Mucosa of descending colon (tissue), 3 donors: ENCODE measurements around the gene RUNX3. TPM values are rescaled to one million over a fixed set of nuclear protein-coding genes. Genes with fewer than 3 reads are reported as not detected.

ENCODE experiments used
- ATAC-seq: fragments of 200-7000 bp; cut with Tn5 transposase; one replicate; pipeline ENCODE4 v1.9.1; 2020; ENCODE audit warnings: mild to moderate bottlenecking, moderate library complexity
- DNase-seq, 3 donors: peaks; one replicate each; pipeline ENCODE4 v3.0.0-alpha.2; 2020
- H3K36me3 ChIP-seq: fragments of 200-600 bp; one replicate; pipeline ENCODE4 v1.8.0; 2021; ENCODE audit warnings: low read depth, mild to moderate bottlenecking
- H3K4me1 ChIP-seq: fragments of 200-600 bp; one replicate; pipeline ENCODE4 v1.8.0; 2021; ENCODE audit warnings: low read depth, mild to moderate bottlenecking
- H3K4me3 ChIP-seq: fragments of 200-600 bp; one replicate; pipeline ENCODE4 v1.8.0; 2021; ENCODE audit warnings: mild to moderate bottlenecking
- H3K9me3 ChIP-seq: fragments of 200-600 bp; one replicate; pipeline ENCODE4 v1.8.0; 2021; ENCODE audit warnings: mild to moderate bottlenecking
- intact Hi-C, 2 donors: fragments of 100-400 bp; cut with DNase I in 1 of 2; cut with micrococcal nuclease in 1 of 2; formaldehyde crosslinking; loops; one replicate each; pipeline versions ENCODE4 v1.11.0 to v1.11.1; 2022; cut with DNase I, micrococcal nuclease
- total RNA-seq, 3 donors: library from RNA; stranded (reverse); fragmentation: NEBNext Ultra II Directional in 2 of 3; extraction: Animal tissue kit (Norgen Biotek cat#: 25700) in 2 of 3; gene quantifications; one replicate each; pipeline versions ENCODE4 v1.2.1 to v1.2.4, GENCODE V29; 2021 to 2023
- TF ChIP-seq, protein P1 (sequence below): fragments of 200-600 bp; IDR thresholded peaks from one replicate; pipeline ENCODE4 v1.8.0; 2022; ENCODE audit warnings: antibody characterized with exemption, mild to moderate bottlenecking
- donor health status: DM: no; HTN: no; CAD: no; lungs with moderate emphysema.
- donor health status: DM: no; HTN: no; CAD: no.
- donor health status: DM: no; HTN: yes; CAD: no.

RUNX3 gene
- total RNA-seq, 3 donors from 2014 or later: 3.2 to 6.1 (median 5.0) TPM

DNA sequence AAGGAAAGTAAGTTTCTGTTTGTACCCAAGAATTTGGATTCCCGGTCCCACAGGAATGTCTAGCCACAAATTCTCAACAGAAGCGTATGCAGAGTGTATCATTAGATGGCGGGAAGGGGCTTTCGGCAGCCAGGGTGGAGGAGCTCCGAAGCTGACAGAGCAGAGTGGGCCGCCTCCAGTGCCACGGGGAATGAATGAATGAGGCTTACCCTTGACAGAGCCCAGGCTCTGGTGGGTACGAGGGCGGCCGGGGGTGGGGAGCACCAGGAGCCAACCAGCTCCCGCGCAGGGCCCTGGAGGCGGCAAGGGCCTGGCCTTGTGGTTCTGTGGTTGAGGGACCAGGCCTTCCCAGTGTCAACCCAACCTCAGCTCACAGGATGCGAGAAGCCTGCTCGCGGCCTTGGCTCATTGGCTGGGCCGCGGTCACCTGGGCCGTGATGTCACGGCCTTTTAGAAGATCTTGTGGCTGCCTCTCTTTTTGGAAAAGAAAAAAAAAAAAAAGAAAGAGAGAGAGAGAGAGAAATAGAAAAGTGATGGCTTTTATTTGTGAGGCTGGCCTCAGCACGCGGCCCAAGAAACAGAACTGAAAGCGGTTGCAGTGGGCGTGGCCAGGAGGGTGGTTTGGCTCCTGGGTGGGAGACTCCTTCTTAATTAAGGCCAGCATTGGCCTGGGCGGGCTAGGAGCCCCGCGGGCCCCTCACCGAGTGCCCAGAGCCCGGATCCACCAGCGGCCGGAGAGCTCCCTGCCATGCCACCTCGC is 34.9 kb upstream of the RUNX3 start:
- H3K9me3 ChIP-seq: no peaks in the 10 kb centered on the region
- peak; percentile 67 to 91 (median 79) for DNase-seq
- no peak overlapping the region for H3K4me3 ChIP-seq
- ATAC-seq: peak; percentile 84
- intact Hi-C loops: no loop called here
- TF ChIP-seq, protein P1, sequence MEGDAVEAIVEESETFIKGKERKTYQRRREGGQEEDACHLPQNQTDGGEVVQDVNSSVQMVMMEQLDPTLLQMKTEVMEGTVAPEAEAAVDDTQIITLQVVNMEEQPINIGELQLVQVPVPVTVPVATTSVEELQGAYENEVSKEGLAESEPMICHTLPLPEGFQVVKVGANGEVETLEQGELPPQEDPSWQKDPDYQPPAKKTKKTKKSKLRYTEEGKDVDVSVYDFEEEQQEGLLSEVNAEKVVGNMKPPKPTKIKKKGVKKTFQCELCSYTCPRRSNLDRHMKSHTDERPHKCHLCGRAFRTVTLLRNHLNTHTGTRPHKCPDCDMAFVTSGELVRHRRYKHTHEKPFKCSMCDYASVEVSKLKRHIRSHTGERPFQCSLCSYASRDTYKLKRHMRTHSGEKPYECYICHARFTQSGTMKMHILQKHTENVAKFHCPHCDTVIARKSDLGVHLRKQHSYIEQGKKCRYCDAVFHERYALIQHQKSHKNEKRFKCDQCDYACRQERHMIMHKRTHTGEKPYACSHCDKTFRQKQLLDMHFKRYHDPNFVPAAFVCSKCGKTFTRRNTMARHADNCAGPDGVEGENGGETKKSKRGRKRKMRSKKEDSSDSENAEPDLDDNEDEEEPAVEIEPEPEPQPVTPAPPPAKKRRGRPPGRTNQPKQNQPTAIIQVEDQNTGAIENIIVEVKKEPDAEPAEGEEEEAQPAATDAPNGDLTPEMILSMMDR: no peak
- no peaks in the 10 kb centered on the region for H3K4me1 ChIP-seq
- no peaks in the 10 kb centered on the region for H3K36me3 ChIP-seq

- Histone ChIP-seq H3K4me3 (no peak overlapping the region), H3K9me3 (no peaks in the 10 kb centered on the region), H3K36me3 (no peaks in the 10 kb centered on the region), H3K4me1 (no peaks in the 10 kb centered on the region)
- no peak for DNase-seq
- intact Hi-C loops: no loop called here
- ATAC-seq: no peak
- TF ChIP-seq, protein P1: no peak
These were observed 34.0 kb upstream of the RUNX3 start for GRCh38 chr1:24963943-24964693.

DNA sequence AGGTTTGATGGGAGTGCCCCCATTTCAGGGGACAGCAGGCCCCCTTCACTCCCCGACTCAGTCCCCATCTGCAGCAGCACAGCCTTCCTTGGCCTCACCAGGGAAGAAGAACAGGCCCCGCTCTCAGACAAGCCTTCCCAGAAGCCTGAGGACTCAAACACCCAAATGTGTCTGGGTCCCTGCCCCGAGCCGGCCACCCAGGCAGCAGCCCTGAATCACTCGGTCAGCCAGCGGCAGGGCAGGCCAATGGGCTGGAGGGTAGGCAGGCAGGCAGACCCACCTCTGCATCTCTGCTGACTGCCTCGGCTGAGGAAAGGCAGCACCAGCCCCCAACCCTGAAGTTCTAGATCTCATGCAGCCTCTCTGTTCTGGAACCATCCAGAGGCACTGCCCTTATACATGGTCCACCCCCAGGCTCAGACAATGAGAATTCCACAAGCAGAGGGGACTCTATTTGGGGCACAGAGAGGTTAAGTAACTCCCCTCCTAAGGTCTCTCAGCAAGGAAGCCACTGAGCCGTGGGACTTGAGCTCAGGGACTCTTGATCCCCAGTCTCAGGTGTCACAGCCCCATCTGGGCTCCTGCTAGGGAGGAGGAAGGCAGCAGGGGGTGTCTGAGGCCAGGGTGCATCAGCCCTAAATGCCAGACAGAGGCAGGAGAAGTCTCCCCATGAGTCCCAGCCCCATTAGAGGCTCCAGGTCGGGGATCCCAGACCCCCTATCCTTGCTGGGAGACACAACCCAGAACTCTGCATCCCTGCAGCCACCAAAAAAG is 33.2 kb upstream of the RUNX3 start:
- TF ChIP-seq, protein P1: no peak
- peak; percentile 42 for ATAC-seq
- Histone ChIP-seq H3K4me3 (no peak overlapping the region), H3K9me3 (no peaks in the 10 kb centered on the region), H3K4me1 (no peaks in the 10 kb centered on the region), H3K36me3 (no peaks in the 10 kb centered on the region)
- intact Hi-C loops: no loop called here
- DNase-seq: peak in 2 of 3 donors; percentile 32 to 49

GRCh38 chr1:24961961-24962861 is 32.1 kb upstream of the RUNX3 start:
- ATAC-seq: no peak

More at GRCh38 chr1:24961961-24962861, 32.1 kb upstream of the RUNX3 start:
- Histone ChIP-seq H3K36me3 (no peaks in the 10 kb centered on the region), H3K4me1 (no peaks in the 10 kb centered on the region), H3K9me3 (no peaks in the 10 kb centered on the region), H3K4me3 (no peak overlapping the region)
- intact Hi-C loops: no loop called here
- DNase-seq: no peak
- TF ChIP-seq, protein P1: no peak
